NOMO-1 (cell line): ENCODE data around the gene PCA3.

Source experiments
- DNase-seq, 2 experiments: peaks; one replicate each; lab custom pipeline; 2025; ENCODE audit not compliant: unreplicated experiment in 2 of 2; lab: John Stamatoyannopoulos, UW

PCA3 gene

GRCh38 chr9:76817489-76817888, 53.3 kb downstream of the PCA3 start:
- no peak for DNase-seq

GRCh38 chr9:76818271-76818670, 54.0 kb downstream of the PCA3 start:
- no peak for DNase-seq

GRCh38 chr9:76820431-76820830, 56.2 kb downstream of the PCA3 start:
- DNase-seq = no peak

- DNase-seq = no peak
Measured at GRCh38 chr9:76827296-76828080, 63.2 kb downstream of the PCA3 start.

DNA sequence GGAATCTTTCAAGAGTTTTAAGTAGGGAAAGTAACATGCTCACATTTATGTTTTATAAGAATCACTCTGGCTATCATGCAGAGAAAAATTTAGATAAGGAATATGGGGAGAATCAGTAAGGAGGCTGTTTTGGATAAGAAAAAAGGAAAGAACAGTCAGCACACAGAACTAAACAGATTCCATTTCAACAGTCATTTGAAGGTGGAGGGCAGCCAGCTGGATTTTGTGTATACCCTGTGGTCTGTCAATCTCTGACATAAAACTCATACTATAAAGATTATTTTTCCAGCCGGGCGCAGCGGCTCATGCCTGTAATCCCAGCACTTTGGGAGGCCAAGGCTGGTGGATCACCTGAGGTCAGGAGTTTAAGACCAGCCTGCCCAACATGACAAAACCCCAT, 64.2 kb downstream of the PCA3 start:
- no peak for DNase-seq

GRCh38 chr9:76835571-76836283, 71.5 kb downstream of the PCA3 start:
- no peak for DNase-seq
